GM13976 (cell line): Measurements from ENCODE around the gene FCAMR.

ENCODE experiments used
- DNase-seq: peaks from one replicate; pipeline ENCODE4 v3.0.0; 2012; ENCODE audit warnings: low spot score
- in situ Hi-C: fragments of 300-500 bp; cut with MboI; formaldehyde crosslinking; loops from one replicate; pipeline ENCODE4 v1.12.0; 2022; ENCODE audit warnings: low sequenced_read_pairs, mixed read lengths, inconsistent platforms; ENCODE audit not compliant: unreplicated experiment
- TF ChIP-seq, protein P1 (sequence below): IDR thresholded peaks from 2 replicates; pipeline ENCODE4 v1.5.1; 2012; ENCODE audit warnings: borderline replicate concordance, mild to moderate bottlenecking; ENCODE audit not compliant: insufficient read depth; ENCODE audit errors: extremely low read depth, missing control alignments, control extremely low read depth

The FCAMR gene

DNA sequence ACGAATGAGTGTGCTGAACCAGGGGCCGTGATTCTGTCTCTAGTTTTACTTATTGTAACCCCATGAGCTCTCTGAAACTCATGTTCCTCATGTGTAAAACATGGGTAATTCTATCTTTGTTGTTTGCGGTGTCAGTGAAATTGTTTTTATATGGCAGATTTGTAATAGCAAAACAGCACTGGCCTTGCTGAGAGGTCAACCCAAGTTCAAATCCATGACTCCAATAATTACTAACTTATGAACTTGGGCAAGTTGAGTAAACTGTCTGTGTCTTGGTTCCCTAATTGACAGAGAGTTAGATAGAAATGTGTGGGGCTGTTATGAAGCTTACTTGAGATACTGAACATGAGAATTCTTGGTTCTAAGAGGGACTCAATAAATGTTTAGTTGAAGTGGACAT is 44.5 kb upstream of the FCAMR start:
- TF ChIP-seq, protein P1, sequence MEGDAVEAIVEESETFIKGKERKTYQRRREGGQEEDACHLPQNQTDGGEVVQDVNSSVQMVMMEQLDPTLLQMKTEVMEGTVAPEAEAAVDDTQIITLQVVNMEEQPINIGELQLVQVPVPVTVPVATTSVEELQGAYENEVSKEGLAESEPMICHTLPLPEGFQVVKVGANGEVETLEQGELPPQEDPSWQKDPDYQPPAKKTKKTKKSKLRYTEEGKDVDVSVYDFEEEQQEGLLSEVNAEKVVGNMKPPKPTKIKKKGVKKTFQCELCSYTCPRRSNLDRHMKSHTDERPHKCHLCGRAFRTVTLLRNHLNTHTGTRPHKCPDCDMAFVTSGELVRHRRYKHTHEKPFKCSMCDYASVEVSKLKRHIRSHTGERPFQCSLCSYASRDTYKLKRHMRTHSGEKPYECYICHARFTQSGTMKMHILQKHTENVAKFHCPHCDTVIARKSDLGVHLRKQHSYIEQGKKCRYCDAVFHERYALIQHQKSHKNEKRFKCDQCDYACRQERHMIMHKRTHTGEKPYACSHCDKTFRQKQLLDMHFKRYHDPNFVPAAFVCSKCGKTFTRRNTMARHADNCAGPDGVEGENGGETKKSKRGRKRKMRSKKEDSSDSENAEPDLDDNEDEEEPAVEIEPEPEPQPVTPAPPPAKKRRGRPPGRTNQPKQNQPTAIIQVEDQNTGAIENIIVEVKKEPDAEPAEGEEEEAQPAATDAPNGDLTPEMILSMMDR = no peak
- in situ Hi-C loops = no loop called here
- DNase-seq = no peak

DNA sequence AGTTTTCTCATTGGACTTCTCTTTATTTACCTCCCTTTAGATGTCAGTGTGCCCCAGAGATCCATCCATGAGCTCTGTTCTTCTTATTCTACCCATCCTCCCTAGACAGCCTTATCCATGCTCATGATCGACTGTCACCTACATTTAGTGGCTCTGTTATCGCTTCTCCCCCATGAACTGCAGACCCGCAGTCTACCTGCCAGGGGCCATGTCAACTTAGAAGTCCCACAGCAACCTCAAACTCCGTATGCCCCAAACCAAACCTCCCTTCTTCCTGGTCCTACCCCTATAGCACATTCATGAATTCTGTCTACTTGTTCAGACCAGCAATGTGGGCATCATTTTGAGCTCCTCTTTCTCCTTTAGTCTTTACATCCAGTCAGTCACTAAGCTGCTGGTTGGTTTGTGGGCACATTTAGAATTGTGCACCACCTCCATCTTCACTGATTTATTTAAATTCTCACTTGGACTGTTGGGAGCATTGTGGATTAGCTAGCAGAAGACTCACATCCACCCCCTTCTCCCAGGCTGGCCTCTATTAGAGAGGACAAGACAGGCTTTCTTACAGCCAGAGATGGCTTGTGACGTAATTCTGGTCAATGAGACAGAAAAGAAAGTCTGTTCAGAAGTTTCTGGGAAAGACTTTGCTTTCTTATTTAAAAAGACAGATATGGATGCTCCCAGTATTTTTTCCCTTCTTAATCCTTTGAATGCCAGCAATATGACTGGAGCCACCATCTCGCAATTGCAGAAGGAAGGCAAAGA is 43.2 kb upstream of the FCAMR start:
- TF ChIP-seq, protein P1 = no peak
- in situ Hi-C loops = no loop called here
- no peak for DNase-seq

DNA sequence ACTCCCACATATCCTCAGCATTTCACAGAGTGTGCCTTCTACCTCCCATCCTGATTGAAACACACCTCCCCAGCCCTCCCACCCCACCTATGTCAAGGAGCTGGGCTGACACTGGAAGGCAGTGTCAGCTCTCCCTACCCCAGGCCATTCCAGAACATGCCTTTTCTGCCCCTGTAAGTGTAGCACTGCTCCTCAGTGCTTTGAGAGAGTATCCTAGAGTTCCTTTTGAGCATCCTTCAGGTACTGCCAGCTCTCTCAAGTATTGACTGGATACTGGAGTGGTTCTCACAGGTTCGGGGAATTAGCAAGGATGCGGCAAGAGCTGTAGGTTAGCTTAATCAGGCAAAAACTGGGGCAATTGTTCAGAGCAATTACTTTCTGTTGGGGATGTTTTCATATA is 40.5 kb upstream of the FCAMR start:
- TF ChIP-seq, protein P1 = no peak
- in situ Hi-C loops = no loop called here
- DNase-seq = no peak

DNA sequence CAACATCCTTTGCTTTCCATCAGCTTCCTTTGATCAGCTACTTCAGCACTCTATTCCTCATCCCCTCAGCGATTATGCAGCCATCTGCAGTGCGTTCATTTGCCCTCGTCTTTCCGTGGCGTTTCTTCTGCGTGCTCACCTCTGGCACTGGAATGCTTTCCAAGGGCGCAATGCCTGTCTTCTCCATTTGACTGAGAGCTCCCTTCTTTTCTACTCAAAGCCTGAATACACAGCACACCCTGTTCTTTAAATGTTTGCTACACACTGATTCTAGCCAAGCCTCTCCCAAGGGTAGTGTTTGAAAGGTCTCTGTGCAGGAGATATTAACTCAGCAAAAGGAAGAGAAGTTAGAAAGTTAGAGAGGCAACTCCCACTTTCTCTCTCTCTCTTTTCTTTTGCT is 39.7 kb upstream of the FCAMR start:
- in situ Hi-C loops = no loop called here
- TF ChIP-seq, protein P1 = no peak

DNA sequence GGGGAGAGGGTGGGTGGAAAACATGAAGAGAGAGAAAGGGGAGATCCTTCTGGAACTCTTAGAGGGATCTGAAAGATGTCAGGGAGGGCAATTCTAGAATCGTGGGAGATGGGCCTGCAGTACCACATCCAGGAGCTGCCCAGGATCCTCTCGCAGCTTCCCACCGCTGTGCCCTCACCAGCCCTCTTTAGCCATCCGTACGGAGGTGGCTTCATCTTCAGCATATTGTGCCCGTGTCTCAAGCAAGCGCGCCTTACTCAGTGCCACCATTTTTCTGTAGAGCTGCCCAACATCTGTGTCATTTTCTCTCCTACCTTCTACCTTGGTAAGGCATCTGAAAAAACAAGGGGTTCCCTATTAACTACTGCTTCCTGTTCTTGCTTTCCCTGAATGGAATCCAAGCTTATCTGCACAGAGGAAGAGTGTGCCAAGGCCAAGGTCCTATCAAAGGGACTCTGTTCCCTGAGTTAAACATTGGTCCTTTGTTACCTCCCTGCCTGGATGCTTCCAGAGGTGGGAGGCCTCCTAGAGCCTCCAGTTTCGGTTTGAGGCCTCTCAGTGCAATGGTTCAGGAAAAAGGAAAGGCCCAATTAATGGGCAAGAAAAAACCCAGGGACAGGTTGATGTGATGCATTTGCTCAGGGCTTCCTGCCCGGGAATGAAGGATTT is 39.1 kb upstream of the FCAMR start:
- DNase-seq = no peak
- in situ Hi-C loops = no loop called here
- TF ChIP-seq, protein P1 = no peak

More for the DNA sequence above, 39.7 kb upstream of the FCAMR start:
- no peak for DNase-seq

DNA sequence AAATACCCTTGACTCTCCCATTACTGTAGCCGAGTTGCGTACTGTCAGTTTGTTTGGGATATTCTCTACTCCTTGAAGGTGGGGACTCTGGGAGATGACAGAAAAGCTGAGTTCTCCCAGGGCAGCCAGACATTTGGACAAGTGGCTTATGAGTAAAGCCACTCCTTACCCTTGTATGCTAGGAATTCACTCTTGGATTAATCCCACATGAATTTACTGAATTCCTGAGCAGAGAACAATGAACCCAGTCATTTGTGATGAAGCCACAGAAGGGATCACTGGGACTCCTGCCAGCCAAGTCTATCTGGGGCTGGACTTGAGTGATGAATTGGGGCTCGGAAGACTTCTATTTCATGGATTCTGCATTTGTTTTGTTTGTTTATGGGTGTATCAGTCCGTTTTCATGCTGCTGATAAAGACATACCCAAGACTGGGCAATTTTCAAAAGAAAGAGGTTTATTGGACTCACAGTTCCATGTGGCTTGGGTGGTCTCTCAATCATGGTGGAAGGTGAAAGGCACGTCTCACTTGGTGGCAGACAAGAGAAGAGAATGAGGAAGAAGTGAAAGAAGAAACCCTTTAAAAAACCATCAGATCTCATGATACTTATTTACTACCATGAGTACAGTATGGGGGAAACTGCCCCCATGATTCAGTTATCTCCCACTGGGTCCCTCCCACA is 37.2 kb upstream of the FCAMR start:
- no peak for DNase-seq
- in situ Hi-C loops = no loop called here
- TF ChIP-seq, protein P1 = no peak
